ENCODE results near the gene KDM5C. TPM values are rescaled to one million over a fixed set of nuclear protein-coding genes. Genes with fewer than 3 reads are reported as not detected.

Gene KDM5C
- total and polyA plus RNA-seq, 12 donors: 40.7 to 143 (median 88.4) TPM

DNA sequence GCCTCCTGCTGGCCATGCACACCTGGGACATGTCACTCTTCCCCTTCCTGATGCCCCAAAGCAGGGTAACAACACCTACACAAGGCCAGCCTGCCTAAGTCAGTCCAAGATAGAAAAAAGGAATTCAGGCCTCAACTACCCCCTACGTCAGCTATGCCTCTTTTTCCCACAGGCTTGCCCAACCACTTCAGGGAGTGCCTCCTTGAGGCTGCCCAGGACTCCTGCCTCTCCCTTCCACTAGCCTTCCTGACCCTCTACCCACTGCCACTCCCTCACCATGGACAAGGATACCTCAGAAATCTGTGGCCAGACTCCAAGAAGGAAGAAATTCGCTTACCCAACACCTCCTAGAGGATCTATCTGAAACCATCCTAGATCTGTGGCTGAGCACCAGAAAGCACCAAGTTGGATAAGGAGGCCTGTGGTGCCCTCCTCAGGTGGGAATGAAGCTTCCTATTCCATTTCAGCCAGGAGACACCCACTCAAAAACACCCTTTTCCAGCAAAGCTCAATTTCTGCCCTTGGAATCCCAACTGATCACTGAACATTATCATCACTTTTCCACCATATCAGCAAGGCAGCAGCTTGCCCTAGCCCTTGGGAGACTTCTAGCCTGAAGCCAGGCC is 1.8 kb downstream of the KDM5C start:
- H3K36me3 ChIP-seq (replicated peaks in 1 of 2): peaks cover 0 to 26% of the 10 kb centered on the region in 2 donors
- H3K4me3 ChIP-seq: peak overlapping the region in 2 of 4 donors; percentile 82 to 91
- peaks cover 16 to 26% of the 10 kb centered on the region in 2 donors for H3K4me1 ChIP-seq (replicated peaks in 1 of 2)
- DNase-seq: no peak
- intact Hi-C loops (cut with DNase I): no loop called here
- H3K9me3 ChIP-seq (replicated peaks in 1 of 3): no peaks in the 10 kb centered on the region
- peak overlapping the region in 1 of 5 donors; percentile 89 for H3K27ac ChIP-seq
- TF ChIP-seq CTCF (IDR thresholded peaks at IDR 0.05) (no peak), POLR2A (IDR thresholded peaks at IDR 0.05) (no peak)
- WGBS, 4 donors: 48 to 78% (median 62%) methylated on average over 1 to 2 of the region's 2 CpGs
- no peaks in the 10 kb centered on the region for H3K27me3 ChIP-seq

- Histone ChIP-seq H3K27me3 (no peaks in the 10 kb centered on the region), H3K4me1 (replicated peaks in 1 of 2) (no peaks in the 10 kb centered on the region), H3K9me3 (replicated peaks in 1 of 3) (no peaks in the 10 kb centered on the region), H3K4me3 (no peak overlapping the region), H3K36me3 (replicated peaks in 1 of 2) (peaks cover 0 to 93% of the 10 kb centered on the region in 2 donors), H3K27ac (no peak overlapping the region)
- intact Hi-C loops (cut with DNase I): loop anchor here in 1 of 2 donors (10.0 kb wide), 1 partner anchor 107 kb away; no protein-coding TSS in a partner anchor
- no peak for DNase-seq
- TF ChIP-seq CTCF (IDR thresholded peaks at IDR 0.05) (no peak), POLR2A (IDR thresholded peaks at IDR 0.05) (no peak)
- WGBS, 4 donors: 74 to 92% (median 84%) methylated on average over 8 to 9 of the region's 9 CpGs
These were observed 13.5 kb downstream of the KDM5C start for GRCh38 chrX:53211391-53211978.

DNA sequence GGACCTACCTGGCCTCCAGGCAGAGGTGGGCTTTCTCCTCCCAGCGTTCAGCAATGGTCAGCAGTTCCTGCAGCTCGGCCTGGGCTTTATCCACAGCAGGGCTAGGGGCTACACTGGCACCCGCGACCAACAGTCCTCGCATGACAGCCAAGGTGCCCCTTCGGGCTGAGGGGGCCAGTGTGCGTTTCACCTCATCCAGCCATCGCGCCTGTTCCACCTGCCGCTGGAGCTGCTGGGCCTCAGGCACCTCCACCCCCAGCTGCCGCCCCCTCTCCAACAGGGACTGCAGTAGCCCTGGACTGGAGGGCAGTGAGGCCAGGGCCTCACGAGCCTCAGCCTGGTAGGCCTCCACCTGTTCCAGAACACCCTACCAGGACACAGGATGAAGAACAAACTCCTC is 28.3 kb downstream of the KDM5C start:
- DNase-seq: no peak
- H3K27ac ChIP-seq: no peak overlapping the region
- TF ChIP-seq POLR2A (IDR thresholded peaks at IDR 0.05) (no peak), CTCF (IDR thresholded peaks at IDR 0.05) (no peak)
- no peaks in the 10 kb centered on the region for H3K4me1 ChIP-seq (replicated peaks in 1 of 2)
- H3K27me3 ChIP-seq: no peaks in the 10 kb centered on the region
- intact Hi-C loops (cut with DNase I): no loop called here
- WGBS, 4 donors: 89 to 100% (median 97%) methylated on average over 1 to 12 of the region's 12 CpGs; no CpG with 5 or more reads in 1 of the 4 donors
- no peaks in the 10 kb centered on the region for H3K9me3 ChIP-seq (replicated peaks in 1 of 3)
- H3K4me3 ChIP-seq: no peak overlapping the region
- H3K36me3 ChIP-seq (replicated peaks in 1 of 2): peaks cover 0 to 96% of the 10 kb centered on the region in 2 donors

- TF ChIP-seq POLR2A (IDR thresholded peaks at IDR 0.05) (no peak), CTCF (IDR thresholded peaks at IDR 0.05) (no peak)
- Histone ChIP-seq H3K27ac (no peak overlapping the region), H3K36me3 (replicated peaks in 1 of 2) (peaks cover 0 to 83% of the 10 kb centered on the region in 2 donors), H3K9me3 (replicated peaks in 1 of 3) (no peaks in the 10 kb centered on the region), H3K4me1 (replicated peaks in 1 of 2) (no peaks in the 10 kb centered on the region), H3K27me3 (no peaks in the 10 kb centered on the region), H3K4me3 (no peak overlapping the region)
- DNase-seq: no peak
- WGBS, 4 donors: 42 to 89% (median 69%) methylated on average over 1 to 2 of the region's 2 CpGs
- intact Hi-C loops (cut with DNase I): no loop called here
These were observed 29.6 kb downstream of the KDM5C start for GRCh38 chrX:53195401-53195800.
